ENCODE measurements around the gene GAD2.

Gene GAD2

DNA sequence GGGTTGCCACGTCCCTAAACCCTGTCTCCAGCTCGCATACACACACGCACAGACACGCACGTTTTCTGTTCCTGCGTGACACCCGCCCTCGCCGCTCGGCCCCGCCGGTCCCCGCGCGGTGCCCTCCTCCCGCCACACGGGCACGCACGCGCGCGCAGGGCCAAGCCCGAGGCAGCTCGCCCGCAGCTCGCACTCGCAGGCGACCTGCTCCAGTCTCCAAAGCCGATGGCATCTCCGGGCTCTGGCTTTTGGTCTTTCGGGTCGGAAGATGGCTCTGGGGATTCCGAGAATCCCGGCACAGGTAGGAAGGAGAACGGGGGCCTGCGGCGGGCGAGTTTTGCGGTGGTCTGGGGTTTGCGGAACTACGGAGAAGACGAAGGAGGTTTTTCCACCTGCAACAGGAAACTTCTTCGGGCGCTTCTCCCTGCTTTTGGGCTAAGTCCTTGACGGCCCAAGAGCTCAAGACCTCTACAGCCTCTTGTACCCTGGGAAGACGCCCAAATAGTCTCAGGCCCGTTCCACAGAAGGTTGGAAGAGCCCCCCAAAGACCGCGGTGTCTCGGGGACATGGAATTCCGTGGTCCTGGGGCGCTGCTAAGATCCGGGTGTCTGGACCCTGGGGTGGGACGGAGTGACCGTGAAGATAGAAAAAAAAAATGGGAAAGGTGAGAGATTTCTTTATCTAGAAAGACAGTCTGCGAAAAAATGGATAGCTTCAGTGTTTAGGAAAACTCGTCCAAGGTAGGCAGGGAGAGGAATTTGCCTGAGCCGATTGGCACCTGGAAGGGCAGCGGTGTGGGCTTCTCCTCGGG, at the start of gene GAD2:
Gene GAD2, plus strand, starts transcription at position 190 of the 811 bp plus-strand sequence. Its CDS starts 36 bp downstream, at position 226.
- no peak for DNase-seq

- no peak for DNase-seq
Observed at GRCh38 chr10:26169466-26169865, 47.1 kb upstream of the GAD2 start.

DNA sequence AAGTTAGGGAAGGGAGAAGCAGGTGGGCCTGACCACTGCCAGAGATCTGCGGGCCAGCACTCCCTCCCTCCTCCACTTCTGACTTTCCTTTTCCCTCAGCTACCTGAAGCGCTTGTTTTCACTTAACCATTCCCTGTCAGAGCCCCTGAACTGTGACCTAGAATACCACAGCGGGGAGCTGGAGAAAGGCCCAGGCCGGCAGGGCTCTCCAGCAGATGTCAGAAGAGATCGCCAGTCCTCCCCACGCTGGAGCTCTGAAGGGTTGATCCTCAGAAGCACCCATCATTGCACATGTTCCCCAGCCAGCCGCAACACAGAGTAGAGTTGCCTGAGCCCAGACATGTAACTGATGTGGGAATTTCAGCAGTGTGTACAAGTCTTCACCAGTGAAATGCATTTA, 44.4 kb upstream of the GAD2 start:
- no peak for DNase-seq

DNA sequence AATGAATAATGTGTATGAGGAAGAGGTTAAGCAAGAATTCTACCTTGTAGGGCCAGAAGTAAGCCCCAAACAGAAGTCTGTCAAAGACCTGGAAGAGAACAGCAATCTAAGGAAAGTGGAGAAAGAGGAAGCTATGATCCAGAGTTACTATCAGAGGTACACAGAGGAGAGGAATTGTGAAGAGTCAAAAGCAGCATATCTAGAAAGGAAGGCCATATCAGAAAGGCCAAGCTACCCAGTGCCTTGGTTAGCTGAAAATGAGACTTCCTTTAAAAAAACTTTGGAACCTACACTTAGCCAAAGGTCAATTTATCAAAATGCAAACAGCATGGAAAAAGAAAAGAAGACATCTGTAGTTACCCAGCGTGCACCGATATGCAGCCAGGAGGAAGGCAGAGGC, 42.7 kb upstream of the GAD2 start:
- no peak for DNase-seq

DNA sequence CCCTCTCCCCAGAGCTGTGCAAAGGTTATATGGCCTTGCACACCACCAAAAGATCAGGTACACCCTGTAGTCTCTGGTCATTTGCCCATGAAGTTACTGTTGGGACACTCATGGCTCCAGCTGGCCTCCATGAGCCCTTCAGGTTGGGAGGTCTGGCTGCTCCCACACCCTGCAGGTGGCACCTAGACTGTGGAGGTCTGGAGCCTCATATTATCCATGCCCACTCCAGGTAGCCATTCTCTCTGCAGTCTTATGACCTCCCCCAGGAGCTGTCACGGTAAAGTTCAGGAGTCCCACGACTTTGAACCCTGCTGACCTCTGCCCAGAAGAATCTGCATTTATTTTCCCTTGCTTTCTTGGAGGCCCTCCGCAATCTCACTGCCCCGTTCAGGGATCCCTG, 39.2 kb upstream of the GAD2 start:
- no peak for DNase-seq

DNA sequence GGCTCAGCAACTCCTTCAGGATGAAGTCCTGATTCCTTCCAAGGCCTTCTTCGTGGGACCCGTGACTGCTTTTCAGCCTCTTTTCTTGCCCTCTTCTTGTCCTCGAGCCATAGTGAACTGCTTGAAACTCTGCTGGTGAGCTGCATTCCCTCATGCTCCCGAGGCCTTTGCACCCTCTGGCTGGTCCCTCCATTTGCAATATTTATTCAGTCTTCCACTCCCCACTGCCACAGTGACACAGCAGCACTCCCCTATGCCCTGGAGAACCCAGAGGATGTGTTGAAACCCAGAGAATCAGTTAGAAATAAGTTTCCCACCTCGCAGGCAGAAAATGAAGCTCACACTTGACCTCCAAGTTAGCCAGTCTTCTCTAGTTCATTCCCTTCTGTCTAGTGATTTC, 22.3 kb upstream of the GAD2 start:
- DNase-seq: no peak

DNA sequence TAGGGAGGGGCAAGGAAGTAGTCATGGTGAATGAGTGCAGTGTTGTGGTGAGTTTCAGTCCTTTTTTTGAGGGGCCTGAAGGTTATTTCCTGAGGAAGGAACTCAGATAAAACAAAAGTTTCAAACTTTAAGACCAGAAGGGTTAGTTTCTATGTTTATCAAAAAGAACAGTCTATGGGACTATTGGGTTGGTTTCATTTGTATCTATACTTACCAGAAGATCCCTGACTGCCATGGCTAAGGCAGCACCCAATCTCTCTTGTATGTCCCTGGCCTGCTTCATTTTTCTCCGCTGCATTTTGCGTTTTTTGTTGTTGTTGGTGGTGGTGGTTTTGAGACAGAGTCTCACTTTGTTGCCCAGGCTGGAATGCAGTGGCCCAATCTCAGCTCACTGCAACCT, 19.3 kb upstream of the GAD2 start:
- no peak for DNase-seq

GRCh38 chr10:26198119-26198518, 18.5 kb upstream of the GAD2 start:
- DNase-seq: no peak

DNA sequence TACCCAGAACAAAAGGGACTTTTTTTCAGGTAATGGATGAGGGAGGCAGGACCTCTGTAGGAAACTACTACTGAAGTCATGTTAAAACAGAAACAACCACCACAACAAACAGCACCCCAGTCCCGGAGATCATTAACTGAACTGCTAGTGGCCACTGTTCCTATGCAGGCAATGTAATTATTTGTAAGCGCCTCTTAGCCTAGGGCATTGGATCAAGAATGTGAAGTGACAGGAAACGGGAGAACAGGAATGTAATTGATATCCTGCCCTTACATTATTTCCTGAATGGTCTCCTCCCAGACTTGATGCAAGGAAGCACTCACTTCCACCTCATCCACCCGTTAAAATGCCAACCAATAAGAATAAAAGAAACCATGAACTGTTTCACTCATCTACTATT, 16.7 kb upstream of the GAD2 start:
- DNase-seq: no peak

- DNase-seq: no peak
Observed at GRCh38 chr10:26205223-26205622, 11.4 kb upstream of the GAD2 start.

DNA sequence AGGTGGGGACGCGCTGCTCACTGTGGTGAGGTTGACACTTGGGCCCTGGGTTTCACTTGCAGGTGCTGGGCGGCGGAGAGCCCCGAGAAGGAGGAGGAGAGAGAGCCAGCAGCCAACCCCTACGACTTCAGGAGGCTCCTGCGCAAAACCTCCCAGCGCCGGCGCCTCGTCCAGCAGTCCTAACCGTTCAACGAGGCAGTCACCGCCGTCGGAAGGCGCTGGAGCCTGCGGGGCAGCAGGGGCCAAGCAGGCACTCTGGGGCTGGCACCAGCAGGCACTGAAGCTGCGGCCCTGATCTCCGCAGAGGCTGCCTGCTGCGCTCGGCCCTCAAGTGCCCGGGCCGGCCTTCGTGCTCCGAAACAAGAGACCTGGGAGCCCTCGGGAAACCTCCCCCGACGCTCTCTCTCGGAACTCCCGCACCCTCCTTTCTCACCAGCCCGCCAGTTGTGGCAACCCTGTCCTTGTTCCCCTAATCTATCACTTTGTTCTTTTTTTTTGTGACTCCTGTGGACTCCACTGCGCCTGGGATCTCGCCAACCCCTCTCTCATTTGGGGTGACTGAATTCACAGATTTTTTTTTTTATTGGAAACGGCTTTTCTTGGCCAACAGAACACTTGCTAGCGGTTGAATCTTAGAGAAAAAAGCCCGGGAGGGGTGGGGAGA, 4.7 kb upstream of the GAD2 start:
- no peak for DNase-seq

- no peak for DNase-seq
Observed at GRCh38 chr10:26212511-26212910, 4.1 kb upstream of the GAD2 start.

GRCh38 chr10:26213157-26213800, 3.3 kb upstream of the GAD2 start:
- no peak for DNase-seq

DNA sequence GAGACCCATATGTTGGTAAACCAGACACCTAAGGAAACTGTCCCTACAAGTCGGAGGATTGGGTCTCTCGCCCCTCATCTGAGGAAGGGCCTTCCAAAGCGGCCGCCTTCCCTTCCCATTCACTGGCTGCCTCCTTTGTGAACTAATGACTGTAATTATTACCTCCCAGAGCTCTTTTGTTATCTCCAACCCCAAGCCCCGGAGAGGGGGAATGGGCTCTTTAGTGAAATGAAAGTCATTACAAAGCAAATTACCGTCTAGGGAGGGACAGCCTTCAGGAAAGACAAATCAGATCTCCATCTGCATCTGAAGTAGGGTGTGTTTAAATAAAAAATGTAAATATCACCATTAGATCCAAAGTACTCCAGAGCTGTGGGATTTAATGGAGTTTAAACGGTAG, 2.6 kb upstream of the GAD2 start:
- DNase-seq: no peak

DNA sequence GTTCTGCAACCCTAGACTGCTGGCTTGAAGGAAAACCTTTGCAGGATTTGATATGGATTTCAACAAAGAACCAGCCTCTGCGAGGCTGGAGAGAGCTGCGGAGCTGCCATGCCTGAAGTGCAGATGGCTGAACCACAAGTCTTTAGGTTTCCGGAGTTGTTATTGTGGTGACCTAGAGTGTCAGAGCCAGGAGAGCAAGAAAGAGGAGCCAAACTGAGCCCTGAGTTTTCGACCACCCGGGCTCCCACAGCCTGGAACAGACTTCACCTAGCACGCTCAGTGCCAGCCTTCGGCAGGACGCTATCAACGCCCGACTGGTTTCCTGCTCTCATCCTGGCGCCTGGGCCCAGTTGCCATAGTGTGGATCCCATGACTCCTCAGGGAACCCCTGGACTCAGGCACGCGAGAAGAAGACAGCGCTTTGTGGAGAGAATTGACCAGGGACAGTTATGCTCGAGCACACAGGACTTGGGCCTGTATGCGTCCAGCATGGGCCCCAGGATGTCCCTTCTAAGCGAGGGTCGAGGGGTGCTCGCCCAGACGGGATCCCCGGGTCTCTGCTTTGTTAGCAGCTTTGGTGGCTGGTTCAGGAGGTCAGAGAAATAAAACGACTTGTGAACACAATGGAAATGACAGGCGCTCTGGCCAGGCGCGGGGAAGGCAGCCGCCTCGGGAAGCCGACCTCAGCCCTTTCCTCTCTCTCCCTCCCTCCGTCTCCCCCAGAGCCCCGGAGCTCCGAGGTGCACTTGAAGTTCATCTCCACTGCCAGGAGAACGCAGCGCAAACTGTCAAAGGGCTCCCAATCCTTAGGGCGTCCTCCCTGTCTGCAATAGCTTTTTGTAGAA, 1.8 kb upstream of the GAD2 start:
- DNase-seq: no peak

DNA sequence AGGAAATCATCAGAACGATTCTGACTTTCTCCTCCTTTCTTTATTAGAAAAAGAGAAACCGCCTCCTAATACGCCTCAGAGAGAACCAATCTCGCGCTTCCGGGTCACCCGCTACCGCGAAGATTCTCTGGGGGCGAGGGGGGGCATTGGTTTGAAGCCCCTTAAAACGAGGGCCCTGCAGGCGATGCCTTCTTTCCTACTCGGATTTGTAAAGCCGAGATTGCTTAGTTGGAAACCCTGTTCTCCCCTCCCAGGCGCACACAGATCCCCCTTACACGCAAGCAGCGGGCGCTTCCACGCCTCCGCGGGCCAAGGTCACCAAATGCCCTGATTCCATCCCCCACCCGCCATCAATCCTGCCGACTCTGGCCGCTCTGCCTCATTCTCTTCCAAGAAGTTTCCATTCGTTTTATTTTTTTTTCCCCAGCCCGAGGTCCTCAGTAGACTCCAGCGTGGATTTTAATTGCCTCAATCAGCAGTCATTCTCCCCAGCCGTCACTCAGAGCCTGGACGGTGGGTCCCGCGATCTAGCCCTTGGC, 1.1 kb upstream of the GAD2 start:
- DNase-seq: no peak

GRCh38 chr10:26215935-26216584, 514 bp upstream of the GAD2 start:
- DNase-seq: peak; percentile 21

GRCh38 chr10:26217396-26218086, 967 bp downstream of the GAD2 start:
- DNase-seq: no peak

DNA sequence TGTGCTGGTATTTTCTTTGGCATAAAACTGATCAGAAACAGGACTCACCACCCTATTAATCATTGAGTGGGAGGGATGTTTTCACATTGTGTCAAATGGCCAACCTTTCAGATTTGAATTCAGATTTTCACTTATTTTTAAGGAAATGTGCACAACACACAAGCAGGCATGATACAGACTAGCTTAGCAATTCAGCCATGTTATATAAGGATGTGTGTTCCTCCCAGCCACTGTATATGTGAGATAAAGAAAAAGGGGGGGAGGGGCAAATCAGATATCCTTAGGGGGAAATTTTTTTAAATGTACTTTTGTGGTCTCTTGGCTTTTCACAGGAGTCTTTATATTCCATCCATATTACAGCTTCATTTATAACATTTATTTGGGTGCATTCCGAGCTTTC, 3.1 kb downstream of the GAD2 start:
- no peak for DNase-seq

DNA sequence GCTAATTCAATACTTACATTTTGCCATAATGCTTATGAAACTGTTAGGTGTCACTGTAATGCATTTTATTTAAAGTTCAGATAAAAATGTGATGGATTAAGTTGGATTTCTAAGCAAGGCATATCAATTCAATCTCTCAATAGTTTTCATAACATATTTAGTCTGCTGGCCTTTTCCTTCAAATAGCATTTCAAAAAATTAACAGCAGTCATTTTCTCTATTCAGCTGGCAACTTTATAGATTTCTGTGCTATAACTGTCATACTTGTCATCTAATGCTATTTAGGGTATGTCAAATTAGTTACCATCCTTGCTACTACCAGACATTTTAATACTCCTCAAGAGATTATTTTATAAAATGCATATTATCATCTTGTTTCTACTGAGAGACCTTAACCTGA, 4.3 kb downstream of the GAD2 start:
- DNase-seq: no peak

DNA sequence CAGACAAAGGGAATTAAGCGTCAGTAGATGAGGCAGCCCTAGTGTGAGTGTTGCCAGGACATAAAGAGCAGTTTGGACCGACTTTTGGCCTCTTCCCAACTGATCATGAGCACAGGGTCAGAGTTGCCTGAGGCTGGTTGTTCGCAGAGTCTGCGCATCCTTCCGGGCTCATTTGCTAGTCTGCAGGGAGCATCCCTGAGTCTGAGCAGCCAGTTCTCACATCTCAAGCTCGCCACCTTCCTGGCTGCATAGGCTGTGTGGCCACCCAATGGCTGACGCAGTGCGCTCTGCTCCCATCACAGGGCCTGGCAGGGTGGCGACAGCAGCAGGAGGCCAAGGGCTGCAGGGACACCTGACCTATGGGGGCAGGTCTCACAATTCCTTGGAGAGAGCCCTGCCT, 5.0 kb downstream of the GAD2 start:
- DNase-seq: no peak

DNA sequence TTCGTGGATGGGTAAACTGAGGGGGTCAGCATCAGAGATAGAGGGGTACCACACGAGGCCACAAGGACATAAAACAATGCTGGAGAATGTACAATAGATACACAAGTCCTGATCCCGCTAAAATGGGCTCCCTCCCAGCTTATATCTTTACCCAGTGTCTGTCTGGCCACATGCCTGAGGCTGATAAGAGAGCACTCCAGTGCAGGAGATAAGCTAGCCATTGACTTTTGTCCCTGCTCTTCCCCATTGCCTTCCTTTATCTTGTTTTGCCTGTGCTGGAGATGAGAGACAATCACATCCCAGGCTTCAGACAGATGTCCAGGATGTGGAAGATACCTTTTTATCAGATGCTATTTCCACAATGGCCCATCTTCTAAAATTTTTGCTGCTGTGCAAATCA, 6.0 kb downstream of the GAD2 start:
- DNase-seq: peak; percentile 39

Measured in NCI-H82 (cell line).